Measurements from ENCODE around the gene P3H1. TPM values are rescaled to one million over a fixed set of nuclear protein-coding genes. Genes with fewer than 3 reads are reported as not detected.

The P3H1 gene
- total RNA-seq, 1 experiment from 2014 or later, result 47.1 TPM

DNA sequence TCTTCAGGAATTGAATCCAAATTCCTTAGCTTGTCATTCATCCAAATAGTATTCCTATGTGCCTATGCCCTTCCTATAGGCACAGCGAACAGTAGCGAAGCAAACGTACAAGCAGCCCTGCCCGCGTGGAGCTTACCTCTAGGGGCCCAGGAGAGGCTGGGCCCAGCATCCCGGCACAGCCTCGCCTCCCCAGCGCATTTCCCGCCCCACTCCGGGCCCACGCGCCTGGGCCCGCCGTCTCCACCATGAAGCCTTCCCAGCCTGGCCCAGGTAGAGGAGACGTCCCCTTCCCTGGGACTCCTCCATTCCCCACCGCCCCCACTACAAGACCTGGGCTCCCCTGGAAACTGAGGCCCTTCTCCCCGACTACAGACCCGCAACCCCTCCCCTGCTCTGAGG lies 17.7 kb upstream of the P3H1 start:
- Histone ChIP-seq H3K9ac (ENCODE audit: extremely low read depth, insufficient read length, low read length) (no peak overlapping the region), H3K27ac (ENCODE audit: insufficient read length, low read depth, low read length) (no peak overlapping the region), H3K9me3 (ENCODE audit: control insufficient read depth, low read depth, low read length) (no peaks in the 10 kb centered on the region), H3K27me3 (ENCODE audit: insufficient read depth, low read length) (no peaks in the 10 kb centered on the region), H4K91ac (ENCODE audit: insufficient read length, low read depth, low read length) (no peak overlapping the region), H3K23me2 (ENCODE audit: insufficient read length, low read depth, low read length, poor library complexity, severe bottlenecking) (no peaks in the 10 kb centered on the region), H3K79me2 (ENCODE audit: insufficient read depth, low read length) (no peaks in the 10 kb centered on the region), H3K23ac (ENCODE audit: insufficient read length, low read depth, low read length) (no peak overlapping the region), H3K4me1 (ENCODE audit: insufficient read depth, low read length) (no peaks in the 10 kb centered on the region), H2BK120ac (ENCODE audit: low read depth, low read length, poor library complexity, severe bottlenecking) (no peak overlapping the region), H2BK5ac (ENCODE audit: insufficient read length, low read length) (no peak overlapping the region), H4K8ac (replicated peaks; ENCODE audit: insufficient read length, low read depth, low read length) (no peak overlapping the region), H3K4ac (ENCODE audit: low read depth, low read length) (no peak overlapping the region), H3K4me2 (ENCODE audit: insufficient read depth, insufficient read length, low read length) (no peak overlapping the region), H2BK20ac (ENCODE audit: low read depth, low read length, poor library complexity, severe bottlenecking) (no peak overlapping the region), H3K56ac (ENCODE audit: insufficient read length, low read depth, low read length) (no peak overlapping the region), H2AFZ (ENCODE audit: low read length) (no peak overlapping the region), H3T11ph (ENCODE audit: low read length) (no peak overlapping the region), H4K5ac (ENCODE audit: insufficient read length, low read depth, low read length) (no peak overlapping the region), H2BK12ac (ENCODE audit: insufficient read length, low read depth, low read length) (no peak overlapping the region), H3K14ac (ENCODE audit: insufficient read depth, low read length) (no peak overlapping the region), H3K18ac (ENCODE audit: insufficient read length, low read depth, low read length) (no peak overlapping the region), H4K20me1 (ENCODE audit: control insufficient read depth, insufficient read depth, insufficient read length) (no peaks in the 10 kb centered on the region), H3K79me1 (ENCODE audit: insufficient read depth, low read depth, low read length, poor library complexity, severe bottlenecking) (no peaks in the 10 kb centered on the region), H2BK15ac (ENCODE audit: low read depth, low read length) (no peak overlapping the region), H2AK5ac (ENCODE audit: insufficient read length, low read length) (no peak overlapping the region)
- H3K36me3 Mint-ChIP-seq (ENCODE audit: insufficient read depth in 1 of 3, low read depth in 3 of 3), result peaks cover 11 to 40% (median 27%) of the 10 kb centered on the region in 3 experiments
- TF ChIP-seq, protein P1, sequence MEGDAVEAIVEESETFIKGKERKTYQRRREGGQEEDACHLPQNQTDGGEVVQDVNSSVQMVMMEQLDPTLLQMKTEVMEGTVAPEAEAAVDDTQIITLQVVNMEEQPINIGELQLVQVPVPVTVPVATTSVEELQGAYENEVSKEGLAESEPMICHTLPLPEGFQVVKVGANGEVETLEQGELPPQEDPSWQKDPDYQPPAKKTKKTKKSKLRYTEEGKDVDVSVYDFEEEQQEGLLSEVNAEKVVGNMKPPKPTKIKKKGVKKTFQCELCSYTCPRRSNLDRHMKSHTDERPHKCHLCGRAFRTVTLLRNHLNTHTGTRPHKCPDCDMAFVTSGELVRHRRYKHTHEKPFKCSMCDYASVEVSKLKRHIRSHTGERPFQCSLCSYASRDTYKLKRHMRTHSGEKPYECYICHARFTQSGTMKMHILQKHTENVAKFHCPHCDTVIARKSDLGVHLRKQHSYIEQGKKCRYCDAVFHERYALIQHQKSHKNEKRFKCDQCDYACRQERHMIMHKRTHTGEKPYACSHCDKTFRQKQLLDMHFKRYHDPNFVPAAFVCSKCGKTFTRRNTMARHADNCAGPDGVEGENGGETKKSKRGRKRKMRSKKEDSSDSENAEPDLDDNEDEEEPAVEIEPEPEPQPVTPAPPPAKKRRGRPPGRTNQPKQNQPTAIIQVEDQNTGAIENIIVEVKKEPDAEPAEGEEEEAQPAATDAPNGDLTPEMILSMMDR (conservative IDR thresholded peaks at IDR 0.05), result no peak
- no CpG with 5 or more reads among the region's 18 CpGs for WGBS (ENCODE audit: extremely low coverage, insufficient read length, low lambda C conversion rate)
- no peak overlapping the region for H3K4me3 Mint-ChIP-seq
- no peaks in the 10 kb centered on the region; the same call in 1 of the 2 replicates for H3K27me3 Mint-ChIP-seq (ENCODE audit: low read depth)
- no peaks in the 10 kb centered on the region for H3K9me3 Mint-ChIP-seq
- peak overlapping the region in 1 of 3 experiments; percentile 20; a peak in 2 of 7 replicates for H3K27ac Mint-ChIP-seq
- DNase-seq, result no peak
- H3K4me1 Mint-ChIP-seq, result peaks cover 10% of the 10 kb centered on the region in 2 experiments

Measured in H9 (cell line).